GM19025 (cell line): ENCODE results near the gene MED17.

ENCODE experiments used
- ATAC-seq: cut with Tn5 transposase; IDR thresholded peaks from one replicate; pipeline ENCODE4 v1.9.1; 2021; ENCODE audit warnings: mild to moderate bottlenecking, low read depth, moderate library complexity; ENCODE audit not compliant: unreplicated experiment

MED17 gene

DNA sequence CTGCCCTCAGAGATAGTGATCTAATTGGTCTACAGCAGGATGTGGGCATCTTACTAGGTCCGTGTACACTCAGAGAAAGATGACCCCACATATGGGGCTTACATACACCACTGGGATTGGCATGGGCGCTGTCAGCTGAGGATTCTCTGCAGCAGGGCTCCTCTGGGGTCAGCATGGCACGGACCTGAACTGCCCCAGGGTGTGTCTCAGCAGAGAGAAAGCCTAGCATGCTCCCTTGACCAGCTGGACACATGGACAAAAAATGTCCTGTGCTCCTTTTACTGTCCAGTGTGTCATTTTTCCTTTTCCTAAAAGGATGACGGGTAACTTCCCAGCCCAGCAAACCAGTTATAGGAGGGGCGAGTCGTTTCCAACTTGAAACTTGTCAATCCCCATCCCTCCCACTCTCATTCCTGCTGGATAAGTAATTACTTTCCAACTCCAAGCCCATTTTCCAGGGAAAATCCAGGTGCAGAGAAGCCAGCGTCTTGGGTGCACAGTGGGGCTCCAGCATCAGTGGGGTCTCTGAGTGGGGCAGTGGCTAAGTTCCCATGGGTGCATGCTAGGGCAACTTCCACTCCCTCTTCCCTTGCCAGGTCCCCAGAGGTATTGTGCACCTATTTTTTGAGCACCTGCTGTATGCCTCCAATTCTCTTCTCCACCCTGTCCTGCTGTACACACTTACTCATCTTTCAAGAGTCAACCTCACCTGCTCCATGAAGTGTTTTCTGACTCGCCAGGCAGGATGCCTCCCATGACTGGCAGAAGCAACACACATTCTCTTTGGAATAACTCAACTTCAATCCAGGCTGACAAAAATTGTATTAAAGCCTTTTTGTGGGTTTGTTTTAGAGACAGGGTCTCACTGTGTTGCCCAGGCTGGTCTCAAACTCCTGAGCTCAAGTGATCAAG lies 61.4 kb downstream of the MED17 start:
- no peak for ATAC-seq

DNA sequence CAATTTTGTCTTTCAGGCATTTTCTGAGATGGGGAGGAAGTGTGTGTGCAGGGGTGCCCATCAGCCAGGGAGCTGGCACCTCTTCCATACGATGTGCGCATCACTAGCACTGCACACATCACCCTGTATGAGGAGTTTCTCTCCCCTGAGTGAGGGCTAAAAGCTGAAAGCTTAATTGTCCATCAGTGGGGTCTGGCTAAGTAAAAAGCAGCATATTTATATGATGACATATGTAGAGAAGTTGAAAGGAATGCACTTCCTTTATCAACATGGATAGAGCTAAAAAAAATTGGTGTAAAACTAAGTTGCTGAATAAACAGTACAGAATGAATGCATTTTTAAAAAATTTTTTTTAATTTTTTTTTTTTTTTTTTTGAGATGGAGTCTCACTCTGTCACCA lies 62.3 kb downstream of the MED17 start:
- ATAC-seq: no peak

DNA sequence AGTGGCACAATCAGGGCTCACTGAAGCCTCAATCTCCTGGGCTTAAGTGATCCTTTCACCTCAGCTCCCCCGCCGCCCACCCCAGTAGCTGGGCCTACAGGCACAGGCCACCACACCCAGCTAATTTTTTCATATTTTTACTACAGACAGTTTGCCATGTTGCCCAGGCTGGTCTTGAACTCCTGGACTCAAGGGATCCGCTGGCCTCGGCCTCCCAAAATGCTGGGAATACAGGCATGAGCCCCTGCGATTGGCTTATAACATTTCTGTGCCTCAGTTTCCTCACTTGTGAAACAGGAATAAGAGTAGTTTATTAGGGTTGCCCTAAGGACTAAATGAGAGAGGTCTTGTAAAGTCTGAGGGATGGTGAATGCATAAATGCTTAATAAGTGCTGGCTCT lies 65.1 kb downstream of the MED17 start:
- ATAC-seq: no peak

DNA sequence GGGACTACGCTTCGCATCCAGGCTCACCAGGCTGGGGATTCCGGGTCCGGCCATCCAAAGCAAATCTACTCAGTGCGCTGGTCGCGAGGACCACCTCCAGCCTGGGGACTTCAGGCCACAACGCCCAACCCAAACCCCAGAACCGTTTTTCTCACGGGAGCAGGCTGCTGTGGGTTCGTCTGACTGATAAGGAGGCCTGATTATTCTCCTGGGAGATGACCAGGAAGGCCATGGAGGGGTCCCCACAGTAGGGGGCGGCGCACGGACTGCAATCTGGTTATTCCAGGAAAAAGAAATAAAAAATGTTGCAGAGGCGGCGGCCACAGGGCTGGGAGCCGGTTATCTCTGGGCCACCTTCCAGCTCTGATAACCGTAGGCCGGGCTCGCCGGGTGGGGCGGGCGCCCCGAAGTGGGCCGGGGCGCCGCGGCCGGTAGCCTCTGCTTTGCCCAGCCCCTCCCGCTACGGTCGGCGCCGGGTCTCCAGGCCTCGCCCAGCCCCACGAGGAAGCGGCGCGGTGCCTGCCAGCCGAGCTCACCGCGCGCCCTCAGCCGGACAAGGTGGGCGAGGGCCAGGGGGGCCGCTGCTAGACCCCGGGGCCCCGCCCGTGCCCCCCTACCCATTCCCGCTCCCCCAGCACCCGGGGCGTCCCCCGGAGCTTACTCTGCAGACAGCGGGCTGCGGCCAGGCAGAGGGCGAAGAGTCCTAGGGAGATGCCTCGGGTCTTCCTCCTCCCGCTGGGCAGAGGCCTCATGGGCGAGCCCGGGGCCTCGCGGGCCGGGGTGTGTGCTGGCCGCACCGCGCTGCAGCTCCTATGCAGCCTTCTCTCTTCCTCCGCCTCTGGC lies 65.9 kb downstream of the MED17 start:
- no peak for ATAC-seq

DNA sequence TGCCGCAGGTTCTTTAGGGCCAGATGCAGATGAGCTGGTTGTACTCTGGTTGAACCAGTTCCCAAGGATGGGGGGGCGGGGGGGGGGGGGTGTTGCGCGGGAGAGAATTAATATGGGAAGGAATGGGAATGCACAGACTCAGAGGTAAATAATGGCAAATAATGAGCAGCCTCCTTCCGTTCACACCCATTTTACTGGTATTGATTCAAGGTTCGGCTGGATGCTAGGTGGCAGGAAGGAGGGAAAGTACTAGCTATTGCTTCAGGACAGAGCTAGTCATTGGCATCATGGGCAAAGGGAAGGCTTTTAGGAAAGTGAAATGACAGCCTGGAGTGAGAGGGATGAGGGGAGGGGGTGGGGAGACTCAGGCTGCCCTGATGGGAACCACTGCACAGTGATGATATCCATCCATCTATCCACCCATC lies 66.5 kb downstream of the MED17 start, which contains the start of gene VSTM5:
TSS of gene VSTM5 (minus strand) at position 25 of the 425 bp plus-strand sequence. CDS start 116 bp downstream, outside the sequence.
- no peak for ATAC-seq

DNA sequence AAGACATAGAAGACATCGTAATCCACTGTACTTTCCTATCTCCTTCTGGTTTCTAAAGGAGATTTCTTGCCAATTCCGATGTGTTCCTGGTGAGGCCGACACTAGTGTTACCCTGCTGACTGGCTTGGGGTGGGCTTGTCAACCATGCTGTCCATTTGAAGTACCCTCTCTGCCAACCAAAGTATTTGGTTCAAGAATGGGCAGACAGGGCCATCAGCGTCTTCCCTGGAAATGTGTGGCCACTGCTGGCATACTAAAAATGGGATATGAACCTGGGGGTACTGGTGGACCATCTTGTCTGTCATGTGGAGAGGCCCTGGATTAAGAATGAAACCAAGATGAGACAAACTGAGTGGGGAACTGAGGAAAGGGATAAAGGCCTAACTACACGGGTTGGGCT lies 68.2 kb downstream of the MED17 start:
- no peak for ATAC-seq

DNA sequence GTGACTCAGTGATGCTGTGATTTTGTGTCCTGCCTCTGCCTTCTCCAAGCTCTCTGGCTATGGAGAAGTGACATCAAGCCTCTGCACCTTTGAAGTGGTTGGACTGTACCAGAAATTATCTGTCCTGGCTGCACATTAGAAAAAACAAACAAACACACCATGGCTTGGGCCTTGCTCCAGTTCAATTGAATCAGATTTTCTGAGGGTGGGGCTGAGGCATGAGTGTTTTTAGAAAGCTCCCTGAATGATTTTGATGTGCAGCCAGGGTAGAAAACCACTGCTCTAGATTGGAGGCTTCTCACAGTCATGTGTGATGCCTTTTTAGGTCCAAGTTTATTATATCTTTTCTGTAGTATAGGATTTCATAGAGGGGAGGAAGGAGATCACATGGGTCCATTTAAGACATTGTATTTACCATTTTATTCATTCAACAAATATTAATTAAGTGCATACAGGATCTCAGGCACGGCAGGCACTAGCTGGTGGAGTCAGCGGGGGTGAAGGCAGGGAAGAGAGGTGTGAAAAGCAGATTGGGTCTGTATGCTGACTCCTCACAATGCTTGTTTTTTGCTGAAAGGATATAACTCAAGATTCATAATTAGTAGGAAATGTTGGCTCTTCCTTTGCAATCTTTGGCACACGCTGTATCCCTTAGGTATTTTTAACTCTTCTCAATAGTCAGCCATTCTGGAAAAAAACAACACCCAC lies 73.5 kb downstream of the MED17 start:
- no peak for ATAC-seq

DNA sequence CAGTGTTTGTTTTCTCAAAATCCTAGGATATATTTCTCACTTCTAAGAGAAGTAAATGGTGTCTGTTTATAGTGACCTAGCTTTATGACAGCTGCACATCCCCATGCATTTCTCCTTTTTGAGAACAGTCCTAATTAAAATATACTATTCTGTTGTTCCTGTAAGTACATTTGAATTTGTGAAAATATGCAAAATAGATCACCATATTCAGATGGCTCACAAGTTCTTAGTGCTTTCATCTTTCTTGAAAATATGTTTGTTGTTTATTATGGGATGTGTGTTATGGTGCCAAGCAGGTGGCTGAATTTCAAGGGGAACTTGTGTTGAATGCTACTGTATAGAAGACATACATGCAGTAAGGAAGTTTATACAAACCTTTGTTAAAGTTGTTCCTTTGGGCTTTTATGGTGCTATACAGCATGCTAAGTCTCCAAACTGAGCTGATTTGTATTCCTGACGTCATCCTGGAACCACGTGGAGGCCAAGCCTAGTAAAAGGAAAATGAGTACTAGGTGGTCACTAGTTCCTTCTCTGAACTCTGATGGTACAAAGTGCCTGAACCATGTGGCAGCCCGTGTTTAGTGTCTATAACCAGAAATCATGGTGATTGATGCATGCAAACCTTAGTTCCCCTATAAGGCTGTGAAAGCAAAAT lies 74.2 kb downstream of the MED17 start:
- no peak for ATAC-seq

DNA sequence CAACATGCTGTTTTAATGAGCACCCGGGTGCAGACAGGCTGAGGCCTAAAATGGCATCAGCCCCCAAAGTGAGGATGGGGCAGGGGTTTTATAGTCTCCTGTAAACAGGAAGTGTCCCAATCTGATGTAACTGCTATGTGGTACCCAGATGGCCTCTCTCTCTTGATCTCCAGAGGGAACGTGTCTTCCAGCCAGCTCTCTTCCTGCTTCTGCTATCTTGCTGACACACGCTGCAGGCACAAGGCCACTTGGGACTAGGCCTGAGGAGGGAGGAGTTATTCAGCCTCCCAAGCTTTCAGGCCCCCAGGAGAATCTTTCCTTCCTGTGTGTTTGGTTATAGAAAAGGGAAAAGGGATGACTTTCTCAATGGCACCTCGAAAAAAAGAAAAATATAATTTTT lies 77.7 kb downstream of the MED17 start:
- ATAC-seq: no peak
